ENCODE measurements around the gene DTD2. TPM values are rescaled to one million over a fixed set of nuclear protein-coding genes. Genes with fewer than 3 reads are reported as not detected.

Gene DTD2
- total and polyA plus RNA-seq, 9 of the 15 experiments (the other 6 are each of a cell fraction or from before 2014, with no cell fraction given): 3.8 to 24.1 (median 15.2) TPM

GRCh38 chr14:31414190-31414833, 43.0 kb downstream of the DTD2 start:
- Histone ChIP-seq H3K9me1 (ENCODE audit: control insufficient read depth, insufficient read depth, low read length) (no peaks in the 10 kb centered on the region), H3K4me3 (no peak overlapping the region), H3K4me2 (ENCODE audit: insufficient read depth, low read length) (no peak overlapping the region), H3K9me3 (replicated peaks; ENCODE audit: control insufficient read depth, insufficient read depth, low read depth, low read length) (no peaks in the 10 kb centered on the region), H3K27ac (ENCODE audit: extremely low read depth, low read depth, low read length) (no peak overlapping the region), H4K20me1 (replicated peaks; ENCODE audit: control insufficient read depth, insufficient read depth, low read length) (no peaks in the 10 kb centered on the region), H3K9ac (ENCODE audit: insufficient read depth in 1 of 2, low read depth in 2 of 2, low read length in 2 of 2) (no peak overlapping the region), H3K79me2 (ENCODE audit: control insufficient read depth, insufficient read depth, low read length) (peaks cover 46% of the 10 kb centered on the region), H2AFZ (ENCODE audit: low read depth, low read length) (no peak overlapping the region), H3K4me1 (replicated peaks in 1 of 2; ENCODE audit: control insufficient read depth in 2 of 2, insufficient read depth in 2 of 2, low read length in 2 of 2) (no peaks in the 10 kb centered on the region), H3K27me3 (ENCODE audit: control insufficient read depth in 2 of 2, insufficient read depth in 2 of 2, low read length in 2 of 2) (no peaks in the 10 kb centered on the region), H3K36me3 (ENCODE audit: control insufficient read depth, insufficient read depth, low read length) (peaks cover 2% of the 10 kb centered on the region; the same call in 1 of the 3 replicates)
- BruUV-seq (replicated peaks): no TSS peak
- in situ Hi-C loops (cut with MboI): no loop called here
- 14% methylated on average over 1 of the region's 1 CpG for WGBS (ENCODE audit: insufficient coverage, low coverage, missing lambda C conversion rate)
- intact Hi-C loops (cut with micrococcal nuclease): no loop called here
- DNase-seq (ENCODE audit: extremely low read depth in 1 of 4, low spot score in 3 of 4) (no peak), FAIRE-seq (no peak), ATAC-seq (no peak)
- ChIA-PET POLR2A (interaction anchor here (2.3 kb wide), 1 partner anchor 8 kb away, joined by 8 read pairs; no protein-coding TSS in a partner anchor), CTCF (ENCODE audit: low intra/inter-chr PET ratio) (no interaction called here)
- TF ChIP-seq KLF10 (CRISPR knock-in tag; IDR thresholded peaks at IDR 0.05): no peak
- no peak for TF ChIP-seq ZNF444 (CRISPR knock-in tag; IDR thresholded peaks at IDR 0.05)
- TF ChIP-seq ETV1 (tag; conservative IDR thresholded peaks at IDR 0.05; ENCODE audit: low read depth): no peak
- TF ChIP-seq, protein P1, sequence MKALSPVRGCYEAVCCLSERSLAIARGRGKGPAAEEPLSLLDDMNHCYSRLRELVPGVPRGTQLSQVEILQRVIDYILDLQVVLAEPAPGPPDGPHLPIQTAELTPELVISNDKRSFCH (CRISPR knock-in tag; IDR thresholded peaks at IDR 0.05): no peak
- TF ChIP-seq, protein P1 (tag; IDR thresholded peaks at IDR 0.05): no peak
- TF ChIP-seq RBM15 (IDR thresholded peaks at IDR 0.05; ENCODE audit: insufficient read depth, low read length): no peak
- TF ChIP-seq SAP30 (IDR thresholded peaks at IDR 0.05; ENCODE audit: borderline replicate concordance, insufficient read depth, low read depth, low read length, poor library complexity, severe bottlenecking): no peak
- TF ChIP-seq ZNF76 (CRISPR knock-in tag; IDR thresholded peaks at IDR 0.05; ENCODE audit: borderline replicate concordance): no peak
- no peak for TF ChIP-seq PCBP2 (IDR thresholded peaks at IDR 0.05; ENCODE audit: low read depth, low read length, poor library complexity, severe bottlenecking)
- TF ChIP-seq SP1 (CRISPR knock-in tag; IDR thresholded peaks at IDR 0.05): no peak
- no peak for TF ChIP-seq NONO (IDR thresholded peaks at IDR 0.05; ENCODE audit: low read depth in 2 of 2, low read length in 1 of 2)
- TF ChIP-seq, protein P2, sequence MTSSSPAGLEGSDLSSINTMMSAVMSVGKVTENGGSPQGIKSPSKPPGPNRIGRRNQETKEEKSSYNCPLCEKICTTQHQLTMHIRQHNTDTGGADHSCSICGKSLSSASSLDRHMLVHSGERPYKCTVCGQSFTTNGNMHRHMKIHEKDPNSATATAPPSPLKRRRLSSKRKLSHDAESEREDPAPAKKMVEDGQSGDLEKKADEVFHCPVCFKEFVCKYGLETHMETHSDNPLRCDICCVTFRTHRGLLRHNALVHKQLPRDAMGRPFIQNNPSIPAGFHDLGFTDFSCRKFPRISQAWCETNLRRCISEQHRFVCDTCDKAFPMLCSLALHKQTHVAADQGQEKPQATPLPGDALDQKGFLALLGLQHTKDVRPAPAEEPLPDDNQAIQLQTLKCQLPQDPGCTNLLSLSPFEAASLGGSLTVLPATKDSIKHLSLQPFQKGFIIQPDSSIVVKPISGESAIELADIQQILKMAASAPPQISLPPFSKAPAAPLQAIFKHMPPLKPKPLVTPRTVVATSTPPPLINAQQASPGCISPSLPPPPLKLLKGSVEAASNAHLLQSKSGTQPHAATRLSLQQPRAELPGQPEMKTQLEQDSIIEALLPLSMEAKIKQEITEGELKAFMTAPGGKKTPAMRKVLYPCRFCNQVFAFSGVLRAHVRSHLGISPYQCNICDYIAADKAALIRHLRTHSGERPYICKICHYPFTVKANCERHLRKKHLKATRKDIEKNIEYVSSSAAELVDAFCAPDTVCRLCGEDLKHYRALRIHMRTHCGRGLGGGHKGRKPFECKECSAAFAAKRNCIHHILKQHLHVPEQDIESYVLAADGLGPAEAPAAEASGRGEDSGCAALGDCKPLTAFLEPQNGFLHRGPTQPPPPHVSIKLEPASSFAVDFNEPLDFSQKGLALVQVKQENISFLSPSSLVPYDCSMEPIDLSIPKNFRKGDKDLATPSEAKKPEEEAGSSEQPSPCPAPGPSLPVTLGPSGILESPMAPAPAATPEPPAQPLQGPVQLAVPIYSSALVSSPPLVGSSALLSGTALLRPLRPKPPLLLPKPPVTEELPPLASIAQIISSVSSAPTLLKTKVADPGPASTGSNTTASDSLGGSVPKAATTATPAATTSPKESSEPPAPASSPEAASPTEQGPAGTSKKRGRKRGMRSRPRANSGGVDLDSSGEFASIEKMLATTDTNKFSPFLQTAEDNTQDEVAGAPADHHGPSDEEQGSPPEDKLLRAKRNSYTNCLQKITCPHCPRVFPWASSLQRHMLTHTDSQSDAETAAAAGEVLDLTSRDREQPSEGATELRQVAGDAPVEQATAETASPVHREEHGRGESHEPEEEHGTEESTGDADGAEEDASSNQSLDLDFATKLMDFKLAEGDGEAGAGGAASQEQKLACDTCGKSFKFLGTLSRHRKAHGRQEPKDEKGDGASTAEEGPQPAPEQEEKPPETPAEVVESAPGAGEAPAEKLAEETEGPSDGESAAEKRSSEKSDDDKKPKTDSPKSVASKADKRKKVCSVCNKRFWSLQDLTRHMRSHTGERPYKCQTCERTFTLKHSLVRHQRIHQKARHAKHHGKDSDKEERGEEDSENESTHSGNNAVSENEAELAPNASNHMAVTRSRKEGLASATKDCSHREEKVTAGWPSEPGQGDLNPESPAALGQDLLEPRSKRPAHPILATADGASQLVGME (CRISPR knock-in tag; IDR thresholded peaks at IDR 0.05): no peak
- no peak for TF ChIP-seq ZNF121 (CRISPR knock-in tag; conservative IDR thresholded peaks at IDR 0.05)
- TF ChIP-seq ZNF551 (CRISPR knock-in tag; IDR thresholded peaks at IDR 0.05): no peak
- TF ChIP-seq ZC3H4 (CRISPR knock-in tag; IDR thresholded peaks at IDR 0.05; ENCODE audit: borderline replicate concordance): no peak
- TF ChIP-seq XRCC3 (IDR thresholded peaks at IDR 0.05): no peak
- TF ChIP-seq SLC30A9 (CRISPR knock-in tag; IDR thresholded peaks at IDR 0.05): no peak
- no peak for TF ChIP-seq NFIC (IDR thresholded peaks at IDR 0.05)
